ENCODE measurements around the gene OTULIN. TPM values are rescaled to one million over a fixed set of nuclear protein-coding genes. Genes with fewer than 3 reads are reported as not detected.
A peak's percentile ranks its signal among the peaks of the same experiment; 100 is the strongest.

The OTULIN gene
- total RNA-seq, 4 donors from 2014 or later: 44.8 to 155 (median 62.5) TPM

DNA sequence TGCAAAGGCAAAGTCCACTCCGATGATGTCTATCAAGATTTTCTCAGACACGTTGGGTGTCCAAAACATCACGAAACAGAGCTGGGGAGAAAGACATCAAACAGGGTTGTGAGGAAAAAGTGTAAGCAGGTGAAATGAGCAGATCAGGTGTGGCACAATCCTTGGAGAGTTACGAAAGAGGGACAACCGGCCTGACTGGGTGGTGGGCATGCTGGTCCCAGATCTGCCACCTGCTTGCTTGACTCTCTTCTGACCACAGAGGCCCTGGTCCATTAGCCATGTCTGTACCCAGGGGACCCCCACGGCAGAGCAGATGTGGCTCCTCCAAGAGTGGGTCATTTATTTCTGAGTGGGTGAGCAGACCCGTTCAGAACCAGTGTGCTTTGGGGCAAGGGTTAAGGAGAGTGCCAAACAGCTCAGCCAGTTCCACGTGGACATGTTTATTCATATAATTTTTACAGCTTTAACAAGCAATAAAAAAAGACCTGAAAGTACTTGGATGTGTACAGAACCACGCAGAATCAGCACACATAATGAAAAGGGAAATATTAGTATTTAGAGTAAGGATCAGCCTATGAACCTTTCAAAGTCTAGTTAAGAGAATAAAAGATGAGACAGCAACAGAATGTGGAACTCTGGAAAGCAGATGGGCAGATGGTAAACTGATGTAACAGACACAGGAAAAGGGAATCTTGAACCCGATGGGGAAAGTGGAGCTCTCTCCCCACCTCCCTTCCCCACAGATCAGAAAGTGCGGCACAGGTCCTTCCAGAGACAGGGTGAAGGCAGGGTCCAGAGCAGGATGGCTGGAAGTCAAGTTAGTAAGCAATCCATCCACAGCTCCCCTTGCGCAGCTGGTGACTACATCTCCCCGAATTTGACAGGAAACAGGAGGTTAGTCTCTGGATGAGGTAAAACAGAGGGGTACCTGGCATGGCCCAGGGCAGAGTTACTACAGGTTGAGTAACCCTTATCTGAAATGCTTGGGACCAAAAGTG, 52.5 kb downstream of the OTULIN start:
- no peaks in the 10 kb centered on the region for H3K9me3 ChIP-seq
- no peak overlapping the region for H3K4me3 ChIP-seq
- peaks cover 38% of the 10 kb centered on the region for H3K36me3 ChIP-seq
- H3K27ac ChIP-seq: no peak overlapping the region
- H3K4me1 ChIP-seq: no peaks in the 10 kb centered on the region
- WGBS: 64% methylated on average over 13 of the region's 13 CpGs
- H3K27me3 ChIP-seq: no peaks in the 10 kb centered on the region
- DNase-seq (ENCODE audit: low spot score in 2 of 2): peak; percentile 33 to 45
- no peak for TF ChIP-seq POLR2A (IDR thresholded peaks at IDR 0.05)
- TF ChIP-seq, protein P1, sequence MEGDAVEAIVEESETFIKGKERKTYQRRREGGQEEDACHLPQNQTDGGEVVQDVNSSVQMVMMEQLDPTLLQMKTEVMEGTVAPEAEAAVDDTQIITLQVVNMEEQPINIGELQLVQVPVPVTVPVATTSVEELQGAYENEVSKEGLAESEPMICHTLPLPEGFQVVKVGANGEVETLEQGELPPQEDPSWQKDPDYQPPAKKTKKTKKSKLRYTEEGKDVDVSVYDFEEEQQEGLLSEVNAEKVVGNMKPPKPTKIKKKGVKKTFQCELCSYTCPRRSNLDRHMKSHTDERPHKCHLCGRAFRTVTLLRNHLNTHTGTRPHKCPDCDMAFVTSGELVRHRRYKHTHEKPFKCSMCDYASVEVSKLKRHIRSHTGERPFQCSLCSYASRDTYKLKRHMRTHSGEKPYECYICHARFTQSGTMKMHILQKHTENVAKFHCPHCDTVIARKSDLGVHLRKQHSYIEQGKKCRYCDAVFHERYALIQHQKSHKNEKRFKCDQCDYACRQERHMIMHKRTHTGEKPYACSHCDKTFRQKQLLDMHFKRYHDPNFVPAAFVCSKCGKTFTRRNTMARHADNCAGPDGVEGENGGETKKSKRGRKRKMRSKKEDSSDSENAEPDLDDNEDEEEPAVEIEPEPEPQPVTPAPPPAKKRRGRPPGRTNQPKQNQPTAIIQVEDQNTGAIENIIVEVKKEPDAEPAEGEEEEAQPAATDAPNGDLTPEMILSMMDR (IDR thresholded peaks at IDR 0.05): no peak
- TF ChIP-seq POLR2AphosphoS5 (IDR thresholded peaks at IDR 0.05): no peak
- TF ChIP-seq EP300 (IDR thresholded peaks at IDR 0.05): no peak

DNA sequence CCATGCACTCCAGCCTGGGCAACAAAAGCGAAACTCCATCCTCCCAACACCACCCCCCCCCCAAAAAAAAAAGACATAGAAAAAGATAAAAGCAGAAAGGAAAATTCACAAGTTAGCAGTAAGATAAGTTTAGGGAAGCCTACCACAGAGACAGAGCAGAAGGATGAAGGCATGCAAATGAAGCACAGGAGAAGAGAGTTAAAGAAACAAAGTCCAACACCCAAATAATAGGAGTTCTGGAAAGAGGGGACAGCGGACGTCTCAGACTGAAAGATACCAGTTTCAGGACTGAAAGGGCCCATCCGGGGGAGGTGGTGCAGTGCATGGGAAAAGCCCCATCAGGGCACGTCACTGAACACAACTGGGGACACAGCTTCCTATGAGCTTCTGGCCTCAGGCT, 54.3 kb downstream of the OTULIN start:
- WGBS: 85% methylated on average over 5 of the region's 5 CpGs
- DNase-seq (ENCODE audit: low spot score in 2 of 2): peak in 1 of 2 donors; percentile 41
- H3K4me3 ChIP-seq: no peak overlapping the region
- H3K9me3 ChIP-seq: no peaks in the 10 kb centered on the region
- H3K4me1 ChIP-seq: no peaks in the 10 kb centered on the region
- no peak overlapping the region for H3K27ac ChIP-seq
- peaks cover 21% of the 10 kb centered on the region for H3K36me3 ChIP-seq
- TF ChIP-seq POLR2A (IDR thresholded peaks at IDR 0.05) (no peak), POLR2AphosphoS5 (IDR thresholded peaks at IDR 0.05) (no peak), EP300 (IDR thresholded peaks at IDR 0.05) (no peak)
- TF ChIP-seq, protein P1 (IDR thresholded peaks at IDR 0.05): no peak
- no peaks in the 10 kb centered on the region for H3K27me3 ChIP-seq

DNA sequence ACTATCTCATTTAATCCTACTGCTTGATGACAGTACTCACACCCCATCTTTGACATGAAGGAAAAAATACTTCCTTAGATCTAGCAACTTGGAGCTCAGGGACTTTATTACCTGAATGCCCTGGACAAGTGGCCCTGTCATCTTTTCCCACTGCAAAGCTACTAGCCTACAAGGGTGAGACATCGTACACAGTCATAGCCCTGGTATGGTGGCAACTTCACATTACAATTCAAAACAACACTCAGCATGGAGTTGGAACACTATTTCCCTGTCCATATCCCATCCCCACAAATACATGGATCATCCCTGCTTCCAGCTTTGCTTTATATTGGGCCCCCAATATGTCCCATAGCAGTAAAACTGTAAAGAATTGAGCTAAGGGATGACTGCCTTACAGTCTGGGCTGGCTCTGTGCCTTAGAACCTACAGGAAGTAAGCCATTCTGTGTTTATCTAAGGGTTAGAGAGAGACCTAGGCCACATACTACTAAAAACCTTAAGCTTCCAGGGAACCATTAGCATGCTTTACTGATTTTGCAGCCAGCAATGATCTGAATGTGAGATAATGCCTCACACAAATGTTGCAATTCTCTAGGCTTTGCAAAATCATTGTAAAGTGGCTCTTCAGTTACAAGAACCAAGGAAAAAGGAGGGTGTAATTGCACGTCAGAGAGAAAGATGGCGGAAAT, 55.9 kb downstream of the OTULIN start:
- H3K4me3 ChIP-seq: no peak overlapping the region
- TF ChIP-seq EP300 (IDR thresholded peaks at IDR 0.05) (no peak), POLR2AphosphoS5 (IDR thresholded peaks at IDR 0.05) (no peak), POLR2A (IDR thresholded peaks at IDR 0.05) (no peak)
- TF ChIP-seq, protein P1 (IDR thresholded peaks at IDR 0.05): no peak
- H3K27me3 ChIP-seq: no peaks in the 10 kb centered on the region
- H3K36me3 ChIP-seq: peaks cover 8% of the 10 kb centered on the region
- H3K27ac ChIP-seq: no peak overlapping the region
- H3K4me1 ChIP-seq: no peaks in the 10 kb centered on the region
- no peaks in the 10 kb centered on the region for H3K9me3 ChIP-seq
- 89% methylated on average over 3 of the region's 3 CpGs for WGBS
- no peak for DNase-seq (ENCODE audit: low spot score in 2 of 2)

DNA sequence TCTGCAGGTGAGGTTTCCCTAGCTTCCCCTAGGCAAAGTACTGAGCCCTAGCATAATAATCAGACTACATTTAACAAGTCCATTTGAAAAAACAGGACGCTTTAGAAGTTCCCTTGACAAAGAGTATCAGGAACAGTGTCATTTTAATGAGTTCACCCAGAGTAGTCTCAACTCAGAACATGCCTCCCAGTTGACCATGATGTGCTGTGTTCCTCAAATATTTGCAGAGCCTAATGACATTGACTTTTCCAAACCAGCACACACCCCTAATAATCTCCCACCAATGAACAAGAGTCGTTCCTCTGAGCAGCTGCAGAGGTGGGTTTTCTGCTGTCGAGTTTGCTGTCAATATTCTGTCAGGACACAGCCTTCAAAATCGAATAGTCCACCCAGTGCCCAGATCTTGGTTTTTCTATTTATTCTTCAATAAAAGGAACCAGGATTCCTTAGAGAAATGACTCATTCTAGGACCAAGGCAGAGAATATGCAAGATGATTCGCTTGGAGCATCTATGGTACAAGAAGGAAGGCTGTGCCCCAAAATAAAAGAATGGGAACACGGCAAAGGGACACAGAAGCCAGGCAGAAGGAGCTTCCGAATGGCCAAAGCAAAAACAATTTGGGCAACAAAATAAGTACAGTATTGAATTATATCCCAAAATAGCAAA, 57.6 kb downstream of the OTULIN start:
- peaks cover under 1% of the 10 kb centered on the region for H3K4me1 ChIP-seq
- H3K4me3 ChIP-seq: no peak overlapping the region
- H3K27me3 ChIP-seq: no peaks in the 10 kb centered on the region
- H3K36me3 ChIP-seq: peaks cover 3% of the 10 kb centered on the region
- TF ChIP-seq POLR2AphosphoS5 (IDR thresholded peaks at IDR 0.05) (no peak), POLR2A (IDR thresholded peaks at IDR 0.05) (no peak), EP300 (IDR thresholded peaks at IDR 0.05) (no peak)
- TF ChIP-seq, protein P1 (IDR thresholded peaks at IDR 0.05): no peak
- H3K9me3 ChIP-seq: no peaks in the 10 kb centered on the region
- 89% methylated on average over 7 of the region's 7 CpGs for WGBS
- H3K27ac ChIP-seq: no peak overlapping the region
- DNase-seq (ENCODE audit: low spot score in 2 of 2): no peak
